ENCODE data around the gene PRM3.
"Not testable (repeated sequence)": the region's sequence is repeated elsewhere in the genome, so short reads cannot be mapped to it uniquely, and the experiment has no call there.

Gene PRM3

GRCh38 chr16:11303405-11304138, 30.1 kb upstream of the PRM3 start:
- DNase-seq: no peak

- DNase-seq: no peak
Measured at GRCh38 chr16:11302977-11303376, 29.5 kb upstream of the PRM3 start.

- no peak for DNase-seq
Measured at GRCh38 chr16:11301645-11302501, 28.4 kb upstream of the PRM3 start.

GRCh38 chr16:11300560-11300892, 27.1 kb upstream of the PRM3 start:
- no peak for DNase-seq

GRCh38 chr16:11299865-11300559, 26.6 kb upstream of the PRM3 start:
- DNase-seq: no peak

- DNase-seq: not testable (repeated sequence)
Measured at GRCh38 chr16:11298950-11299547, 25.6 kb upstream of the PRM3 start.

GRCh38 chr16:11298143-11298900, 24.9 kb upstream of the PRM3 start:
- DNase-seq: no peak

GRCh38 chr16:11297492-11298142, 24.2 kb upstream of the PRM3 start:
- no peak for DNase-seq

- no peak for DNase-seq
Measured at GRCh38 chr16:11296706-11297491, 23.5 kb upstream of the PRM3 start.

- no peak for DNase-seq
Measured at GRCh38 chr16:11296351-11296705, 22.9 kb upstream of the PRM3 start.

GRCh38 chr16:11295672-11296071, 22.2 kb upstream of the PRM3 start:
- DNase-seq: no peak

GRCh38 chr16:11292076-11292748, 18.8 kb upstream of the PRM3 start:
- DNase-seq: no peak

- DNase-seq: no peak
Measured at GRCh38 chr16:11291091-11291703, 17.8 kb upstream of the PRM3 start.

- no peak for DNase-seq
Measured at GRCh38 chr16:11290102-11290893, 16.9 kb upstream of the PRM3 start.

GRCh38 chr16:11289696-11290095, 16.3 kb upstream of the PRM3 start:
- not testable (repeated sequence) for DNase-seq

GRCh38 chr16:11289202-11289601, 15.8 kb upstream of the PRM3 start:
- no peak for DNase-seq

GRCh38 chr16:11285842-11286241, 12.4 kb upstream of the PRM3 start:
- DNase-seq: no peak

- no peak for DNase-seq
Measured at GRCh38 chr16:11283820-11284248, 10.4 kb upstream of the PRM3 start.

All from cortex of kidney (tissue), 1 donor.